ENCODE measurements around the gene PGM3.

- TF ChIP-seq, protein P1, sequence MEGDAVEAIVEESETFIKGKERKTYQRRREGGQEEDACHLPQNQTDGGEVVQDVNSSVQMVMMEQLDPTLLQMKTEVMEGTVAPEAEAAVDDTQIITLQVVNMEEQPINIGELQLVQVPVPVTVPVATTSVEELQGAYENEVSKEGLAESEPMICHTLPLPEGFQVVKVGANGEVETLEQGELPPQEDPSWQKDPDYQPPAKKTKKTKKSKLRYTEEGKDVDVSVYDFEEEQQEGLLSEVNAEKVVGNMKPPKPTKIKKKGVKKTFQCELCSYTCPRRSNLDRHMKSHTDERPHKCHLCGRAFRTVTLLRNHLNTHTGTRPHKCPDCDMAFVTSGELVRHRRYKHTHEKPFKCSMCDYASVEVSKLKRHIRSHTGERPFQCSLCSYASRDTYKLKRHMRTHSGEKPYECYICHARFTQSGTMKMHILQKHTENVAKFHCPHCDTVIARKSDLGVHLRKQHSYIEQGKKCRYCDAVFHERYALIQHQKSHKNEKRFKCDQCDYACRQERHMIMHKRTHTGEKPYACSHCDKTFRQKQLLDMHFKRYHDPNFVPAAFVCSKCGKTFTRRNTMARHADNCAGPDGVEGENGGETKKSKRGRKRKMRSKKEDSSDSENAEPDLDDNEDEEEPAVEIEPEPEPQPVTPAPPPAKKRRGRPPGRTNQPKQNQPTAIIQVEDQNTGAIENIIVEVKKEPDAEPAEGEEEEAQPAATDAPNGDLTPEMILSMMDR (IDR thresholded peaks at IDR 0.05): no peak
- no peak for TF ChIP-seq POLR2AphosphoS5 (IDR thresholded peaks at IDR 0.05)
- TF ChIP-seq POLR2A (IDR thresholded peaks at IDR 0.05): no peak
These were observed 32.9 kb downstream of the PGM3 start for GRCh38 chr6:83160167-83160566.
